Inferior parietal cortex (tissue), 1 donor: ENCODE results near the gene BATF.
A peak's percentile ranks its signal among the peaks of the same experiment; 100 is the strongest.

Experiments
- DNase-seq: peaks from one replicate; pipeline ENCODE4 v3.0.0-alpha.2; 2016; ENCODE audit errors: extremely low spot score

BATF gene

GRCh38 chr14:75559451-75560222 lies 37.4 kb downstream of the BATF start:
- DNase-seq: no peak

DNA sequence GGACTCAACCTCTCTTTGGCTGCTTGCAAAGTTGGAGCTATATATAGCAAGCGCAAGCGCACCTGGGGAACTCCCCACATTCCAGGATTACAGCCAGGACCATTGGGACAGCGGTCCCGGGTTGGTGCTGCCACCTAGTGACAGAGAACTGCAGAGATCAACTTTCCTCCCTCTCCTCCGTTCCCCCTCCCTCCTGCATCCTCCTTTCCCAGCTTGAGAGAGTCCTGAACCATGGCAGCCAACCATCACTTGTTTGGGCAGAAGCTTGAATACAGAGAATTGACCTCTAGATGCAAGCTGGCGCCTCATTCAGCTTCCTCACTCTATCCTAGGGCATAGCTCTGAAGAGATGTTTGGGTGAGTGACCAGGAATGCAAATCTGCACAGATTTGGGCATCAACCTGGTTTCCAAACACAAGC lies 38.8 kb downstream of the BATF start:
- peak; percentile 64 for DNase-seq

- no peak for DNase-seq
Observed at GRCh38 chr14:75562089-75562488, 39.8 kb downstream of the BATF start.

- DNase-seq: no peak
Observed at GRCh38 chr14:75562489-75562888, 40.2 kb downstream of the BATF start.

- DNase-seq: no peak
Observed at GRCh38 chr14:75563931-75564330, 41.7 kb downstream of the BATF start.

GRCh38 chr14:75565056-75565455 lies 42.8 kb downstream of the BATF start:
- DNase-seq: no peak

DNA sequence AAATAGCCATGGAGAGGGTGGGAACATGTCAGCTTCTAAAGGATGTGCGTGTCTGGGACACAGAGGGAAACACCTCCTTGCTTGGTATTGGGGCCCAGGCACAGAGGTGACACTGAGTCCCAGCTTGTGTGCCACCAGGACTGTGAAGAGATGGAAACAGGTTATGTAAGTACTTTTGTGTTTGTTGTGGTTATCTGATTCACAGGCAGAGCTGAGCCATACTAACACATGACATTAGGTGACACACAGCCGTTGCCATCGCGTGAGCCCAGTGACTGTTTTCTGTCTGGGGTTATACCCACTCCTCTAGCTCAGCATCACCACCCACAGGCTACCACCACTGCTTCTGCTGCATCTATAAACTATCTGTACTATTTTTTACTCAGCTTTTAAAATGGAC lies 44.1 kb downstream of the BATF start:
- DNase-seq: no peak

GRCh38 chr14:75566752-75567151 lies 44.5 kb downstream of the BATF start:
- no peak for DNase-seq

- DNase-seq: no peak
Observed at GRCh38 chr14:75568140-75568539, 45.9 kb downstream of the BATF start.

DNA sequence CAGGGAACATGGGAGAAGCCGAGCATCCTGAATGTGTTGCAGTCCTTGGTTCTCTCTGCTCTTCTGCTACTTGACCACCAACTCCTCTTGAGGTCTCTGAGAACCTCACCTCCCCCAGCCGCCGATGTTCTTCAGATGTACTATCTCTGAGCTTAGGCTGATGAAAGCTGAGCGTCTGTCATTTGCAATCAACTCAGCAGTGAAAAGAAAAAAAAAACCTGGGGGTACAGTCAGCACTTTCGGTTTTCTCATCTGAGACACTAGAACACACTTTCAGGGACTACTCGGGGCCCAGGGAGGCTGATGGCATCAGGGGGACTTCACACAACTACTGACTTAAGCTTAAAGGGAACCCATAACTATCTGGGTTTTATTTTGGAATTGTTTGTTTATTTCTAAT lies 46.5 kb downstream of the BATF start:
- no peak for DNase-seq

- DNase-seq: no peak
Observed at GRCh38 chr14:75570797-75571196, 48.5 kb downstream of the BATF start.

GRCh38 chr14:75572104-75572503 lies 49.8 kb downstream of the BATF start:
- DNase-seq: no peak

GRCh38 chr14:75577090-75577489 lies 54.8 kb downstream of the BATF start:
- no peak for DNase-seq

GRCh38 chr14:75577729-75578101 lies 55.4 kb downstream of the BATF start:
- DNase-seq: peak; percentile 81

DNA sequence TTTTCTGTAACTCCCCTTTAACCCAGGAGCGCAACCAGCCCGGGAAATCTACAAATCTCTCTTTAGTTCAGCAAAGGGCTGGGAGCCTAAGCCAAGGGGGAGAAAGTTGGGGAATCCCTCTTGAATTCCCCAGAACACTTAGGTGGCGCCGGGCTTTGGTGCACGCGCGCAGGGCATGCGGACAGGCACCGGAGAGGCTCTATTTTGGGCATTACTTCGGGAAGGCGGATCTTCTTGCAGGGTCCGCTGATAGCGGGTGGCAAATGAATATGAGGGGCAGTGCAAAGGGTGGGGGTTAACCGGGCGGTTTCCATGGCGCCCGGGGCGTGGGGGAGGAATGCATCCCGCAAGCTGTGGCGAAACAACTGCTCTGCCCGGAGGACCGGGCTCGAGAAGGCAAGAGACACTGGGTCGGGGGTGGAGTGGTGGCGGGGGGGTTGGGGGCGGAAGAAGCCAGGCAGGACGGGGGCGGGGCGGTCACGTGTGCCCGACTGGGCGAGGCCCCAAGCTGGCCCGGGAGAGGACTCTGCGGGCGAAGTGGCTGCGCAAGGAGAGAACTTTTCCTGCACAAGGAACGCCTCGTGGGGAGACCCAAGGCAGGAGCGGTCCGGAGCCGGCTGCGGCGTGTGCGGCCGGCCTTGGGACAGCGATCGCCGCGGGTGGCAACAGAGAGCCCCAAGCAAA lies 56.0 kb downstream of the BATF start, which contains the start of gene FLVCR2:
Gene FLVCR2 (plus strand): TSS at position 519 of the 684 bp plus-strand sequence. CDS start 353 bp downstream, outside the sequence.
- peak; percentile 8 for DNase-seq

DNA sequence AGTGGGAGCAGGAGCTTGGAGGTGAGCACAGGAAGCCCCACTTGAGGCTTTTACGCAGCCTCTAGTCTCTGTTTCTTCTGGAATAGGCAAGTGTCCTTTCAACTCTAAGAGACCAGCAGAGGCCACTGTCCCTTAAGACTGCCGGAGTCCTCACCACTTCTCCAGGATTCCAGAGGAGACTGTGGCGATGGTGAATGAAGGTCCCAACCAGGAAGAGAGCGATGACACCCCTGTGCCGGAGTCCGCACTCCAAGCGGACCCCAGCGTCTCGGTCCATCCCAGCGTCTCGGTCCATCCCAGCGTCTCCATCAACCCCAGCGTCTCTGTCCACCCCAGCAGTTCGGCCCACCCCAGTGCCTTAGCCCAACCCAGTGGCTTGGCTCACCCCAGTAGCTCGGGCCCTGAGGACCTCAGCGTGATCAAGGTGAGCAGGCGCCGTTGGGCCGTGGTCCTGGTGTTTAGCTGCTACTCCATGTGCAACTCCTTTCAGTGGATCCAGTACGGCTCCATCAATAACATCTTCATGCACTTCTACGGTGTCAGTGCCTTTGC lies 56.6 kb downstream of the BATF start:
- no peak for DNase-seq

DNA sequence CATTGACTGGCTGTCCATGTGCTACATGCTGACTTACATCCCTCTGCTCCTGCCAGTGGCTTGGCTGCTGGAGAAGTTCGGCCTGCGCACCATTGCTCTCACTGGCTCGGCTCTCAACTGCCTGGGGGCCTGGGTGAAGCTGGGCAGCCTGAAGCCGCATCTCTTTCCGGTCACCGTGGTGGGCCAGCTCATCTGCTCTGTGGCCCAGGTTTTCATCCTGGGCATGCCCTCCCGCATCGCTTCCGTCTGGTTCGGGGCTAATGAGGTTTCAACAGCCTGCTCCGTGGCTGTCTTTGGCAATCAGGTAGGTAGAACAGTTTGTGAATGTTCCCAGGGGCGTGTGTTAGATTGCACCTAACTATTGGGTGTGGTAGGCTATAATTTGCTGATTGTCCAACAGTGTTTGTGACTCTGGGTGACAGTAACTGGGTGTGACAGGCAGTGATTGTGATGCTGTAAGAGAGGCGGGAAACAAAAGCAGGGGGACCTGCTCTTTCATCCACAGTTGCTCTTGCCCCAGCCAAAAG lies 57.1 kb downstream of the BATF start:
- DNase-seq: no peak

DNA sequence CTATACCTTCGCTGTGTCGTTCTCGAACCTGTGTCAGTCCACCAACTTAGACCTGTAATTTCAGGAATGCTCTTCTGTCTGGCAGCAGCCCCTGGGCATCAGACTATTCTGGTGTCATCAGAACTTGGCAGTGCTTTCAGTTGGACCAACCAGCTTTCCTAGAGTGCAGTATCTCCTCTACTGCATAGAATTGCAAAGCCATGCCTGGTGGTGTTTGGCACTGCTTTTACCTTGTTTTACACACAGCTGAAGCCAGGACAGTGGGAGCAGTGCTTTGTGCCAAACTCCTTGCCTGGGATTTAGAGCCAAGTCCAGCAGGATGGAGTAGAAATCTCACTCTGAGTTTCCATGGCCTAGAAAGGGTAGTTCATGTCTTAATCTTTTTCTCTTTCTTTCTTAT lies 57.6 kb downstream of the BATF start:
- no peak for DNase-seq

- DNase-seq: no peak
Observed at GRCh38 chr14:75587388-75587787, 65.1 kb downstream of the BATF start.

DNA sequence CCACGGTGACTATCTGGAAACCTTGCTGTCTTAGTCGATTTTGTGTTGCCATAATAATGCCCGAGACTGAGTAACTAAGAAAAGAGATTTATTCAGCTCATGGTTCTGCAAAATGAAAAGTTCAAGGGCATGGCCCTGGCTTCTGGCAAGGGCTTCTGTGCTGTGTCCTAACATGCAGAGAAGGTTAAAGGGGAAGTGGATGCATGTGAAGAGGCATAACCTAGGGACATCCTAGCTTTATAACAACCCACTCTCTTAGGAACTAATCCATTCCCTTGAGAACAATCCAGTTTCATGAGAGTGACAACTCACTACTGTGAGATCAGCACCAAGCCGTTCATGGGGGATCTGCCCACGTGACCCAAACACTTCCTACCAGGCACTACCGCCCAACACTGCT lies 67.7 kb downstream of the BATF start:
- DNase-seq: no peak

DNA sequence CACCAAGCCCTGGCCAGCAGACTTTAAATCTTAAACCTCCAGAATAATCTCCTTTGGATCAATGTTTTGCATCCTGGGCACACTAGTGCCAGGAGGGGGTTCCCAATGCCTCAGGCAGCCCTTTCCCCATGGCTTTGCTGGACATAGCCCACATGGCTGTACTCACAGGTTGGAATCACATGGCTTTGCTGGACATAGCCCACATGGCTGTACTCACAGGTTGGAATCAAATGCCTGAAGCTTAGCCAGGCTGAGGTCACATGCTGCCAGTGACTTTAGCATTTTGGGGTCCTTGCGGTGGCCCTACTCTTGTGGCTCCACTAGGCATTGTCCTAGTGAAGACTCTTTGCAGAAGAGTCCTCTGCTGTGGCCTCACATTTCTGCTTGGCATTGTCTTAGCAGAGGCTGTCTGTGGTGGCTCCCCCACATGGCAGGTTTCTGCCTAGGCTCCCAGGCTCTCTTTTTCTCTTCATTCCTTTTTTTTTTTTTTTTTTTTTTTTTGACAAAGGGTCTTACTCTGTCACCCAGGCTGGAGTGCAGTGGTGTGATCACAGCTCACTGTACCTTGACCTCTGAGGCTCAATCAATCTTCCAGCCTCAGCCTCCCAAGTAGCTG lies 69.2 kb downstream of the BATF start:
- DNase-seq: no peak

DNA sequence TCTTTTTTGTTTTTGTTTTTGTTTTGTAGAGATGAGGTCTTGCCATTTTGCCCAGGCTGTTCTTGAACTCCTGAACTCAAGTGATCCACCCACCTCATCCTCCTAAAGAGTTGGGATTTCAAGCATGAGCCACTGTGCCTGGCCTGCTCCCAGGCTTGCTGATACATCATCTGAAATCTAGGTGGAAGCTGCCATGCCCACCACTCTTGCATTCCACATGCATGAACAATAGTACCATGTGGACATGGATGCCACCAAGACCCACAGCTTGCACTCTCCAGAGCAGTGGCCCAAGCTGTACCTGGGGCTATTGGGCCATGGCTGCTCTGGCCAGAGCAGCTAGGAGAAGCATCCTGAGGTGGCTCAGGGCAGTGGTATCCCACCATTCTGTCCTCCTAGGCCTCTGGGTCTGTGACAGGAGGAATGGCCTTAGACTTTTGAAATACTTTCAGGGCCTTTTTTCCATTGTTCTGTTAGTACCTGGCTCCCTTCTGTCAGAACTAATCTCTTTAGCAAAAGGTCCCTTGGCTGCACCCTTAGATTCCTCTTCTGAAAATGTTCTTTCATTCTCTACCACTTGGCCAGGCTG lies 69.8 kb downstream of the BATF start:
- no peak for DNase-seq
